Central memory CD4-positive, alpha-beta T cell (primary cell): Measurements from ENCODE around the gene NXPH4.

Experiments
- DNase-seq: peaks from one replicate; pipeline ENCODE4 v3.0.0; 2022

NXPH4 gene

GRCh38 chr12:57244312-57244696 lies 27.7 kb downstream of the NXPH4 start:
- no peak for DNase-seq

GRCh38 chr12:57247041-57247440 lies 30.4 kb downstream of the NXPH4 start:
- no peak for DNase-seq

GRCh38 chr12:57248934-57249742 lies 32.5 kb downstream of the NXPH4 start:
- DNase-seq, result no peak

- DNase-seq, result no peak
Measured at GRCh38 chr12:57250541-57250940, 33.9 kb downstream of the NXPH4 start.

GRCh38 chr12:57250956-57251355 lies 34.4 kb downstream of the NXPH4 start, which contains the start of gene STAC3:
TSS of gene STAC3 (minus strand) at chr12:57251187. CDS start at chr12:57249636, 1,551 bp downstream.
- DNase-seq, result no peak

- DNase-seq, result no peak
Measured at GRCh38 chr12:57254506-57255280, 38.1 kb downstream of the NXPH4 start.

- no peak for DNase-seq
Measured at GRCh38 chr12:57255916-57256315, 39.3 kb downstream of the NXPH4 start.

- DNase-seq, result no peak
Measured at GRCh38 chr12:57258977-57259970, 42.7 kb downstream of the NXPH4 start.

GRCh38 chr12:57260366-57260765 lies 43.8 kb downstream of the NXPH4 start:
- no peak for DNase-seq

- no peak for DNase-seq
Measured at GRCh38 chr12:57261428-57261865, 44.9 kb downstream of the NXPH4 start.

- DNase-seq, result no peak
Measured at GRCh38 chr12:57262126-57262822, 45.7 kb downstream of the NXPH4 start.

- no peak for DNase-seq
Measured at GRCh38 chr12:57263096-57263495, 46.5 kb downstream of the NXPH4 start.

- DNase-seq, result no peak
Measured at GRCh38 chr12:57266681-57267080, 50.1 kb downstream of the NXPH4 start.

GRCh38 chr12:57268264-57268663 lies 51.7 kb downstream of the NXPH4 start:
- no peak for DNase-seq

- no peak for DNase-seq
Measured at GRCh38 chr12:57270966-57271470, 54.4 kb downstream of the NXPH4 start.

- DNase-seq, result no peak
Measured at GRCh38 chr12:57272337-57273151, 56.0 kb downstream of the NXPH4 start.

GRCh38 chr12:57273516-57273915 lies 56.9 kb downstream of the NXPH4 start:
- no peak for DNase-seq
